ENCODE data around the gene MTA3. TPM values are rescaled to one million over a fixed set of nuclear protein-coding genes. Genes with fewer than 3 reads are reported as not detected.
"Not testable (repeated sequence)": the region's sequence is repeated elsewhere in the genome, so short reads cannot be mapped to it uniquely, and the experiment has no call there.

MTA3 gene
- total RNA-seq, 6 experiments from 2014 or later, result 6.3 to 13.0 (median 11.4) TPM

DNA sequence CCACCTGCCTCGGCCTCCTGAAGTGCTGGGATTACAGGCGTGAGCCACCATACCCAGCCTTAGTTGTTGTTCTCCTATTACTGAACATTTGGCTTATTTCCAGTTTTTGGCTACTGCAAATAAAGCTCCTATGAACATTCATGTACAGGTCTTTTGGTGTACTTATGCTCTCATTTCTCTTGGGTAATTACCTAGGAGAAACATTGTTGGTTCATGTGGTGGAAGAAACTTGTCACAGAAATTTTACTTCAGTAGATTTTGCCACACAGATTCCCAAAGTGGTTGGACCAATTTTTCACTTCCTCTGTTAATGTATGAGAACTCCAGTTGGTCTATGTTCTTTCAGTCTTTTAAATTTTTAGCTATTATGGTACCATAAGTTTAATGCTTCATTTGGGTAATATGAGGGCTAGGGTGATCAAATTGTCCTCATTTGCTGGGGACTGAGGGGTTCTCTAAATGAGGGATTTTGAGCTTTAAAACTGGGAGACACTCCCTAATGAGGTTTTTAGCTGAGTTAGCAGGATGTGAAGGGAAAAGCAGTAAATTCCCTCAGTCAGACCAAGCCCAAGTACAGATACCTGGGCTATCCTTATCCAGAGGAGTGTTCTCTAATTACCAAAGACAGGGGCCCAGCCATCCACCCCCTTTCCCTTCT lies 33.9 kb downstream of the MTA3 start:
- no peak overlapping the region for H3K27ac ChIP-seq
- no peak overlapping the region for H3K4me3 ChIP-seq
- no CpG with 5 or more reads among the region's 2 CpGs for WGBS (ENCODE audit: insufficient coverage, low coverage, low lambda C conversion rate, missing lambda C conversion rate)
- H3K9me3 ChIP-seq, result no peaks in the 10 kb centered on the region
- no peaks in the 10 kb centered on the region for H3K4me1 ChIP-seq
- no peaks in the 10 kb centered on the region for H3K36me3 ChIP-seq
- ATAC-seq, result no peak
- TF ChIP-seq, protein P1, sequence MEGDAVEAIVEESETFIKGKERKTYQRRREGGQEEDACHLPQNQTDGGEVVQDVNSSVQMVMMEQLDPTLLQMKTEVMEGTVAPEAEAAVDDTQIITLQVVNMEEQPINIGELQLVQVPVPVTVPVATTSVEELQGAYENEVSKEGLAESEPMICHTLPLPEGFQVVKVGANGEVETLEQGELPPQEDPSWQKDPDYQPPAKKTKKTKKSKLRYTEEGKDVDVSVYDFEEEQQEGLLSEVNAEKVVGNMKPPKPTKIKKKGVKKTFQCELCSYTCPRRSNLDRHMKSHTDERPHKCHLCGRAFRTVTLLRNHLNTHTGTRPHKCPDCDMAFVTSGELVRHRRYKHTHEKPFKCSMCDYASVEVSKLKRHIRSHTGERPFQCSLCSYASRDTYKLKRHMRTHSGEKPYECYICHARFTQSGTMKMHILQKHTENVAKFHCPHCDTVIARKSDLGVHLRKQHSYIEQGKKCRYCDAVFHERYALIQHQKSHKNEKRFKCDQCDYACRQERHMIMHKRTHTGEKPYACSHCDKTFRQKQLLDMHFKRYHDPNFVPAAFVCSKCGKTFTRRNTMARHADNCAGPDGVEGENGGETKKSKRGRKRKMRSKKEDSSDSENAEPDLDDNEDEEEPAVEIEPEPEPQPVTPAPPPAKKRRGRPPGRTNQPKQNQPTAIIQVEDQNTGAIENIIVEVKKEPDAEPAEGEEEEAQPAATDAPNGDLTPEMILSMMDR (IDR thresholded peaks at IDR 0.05), result no peak
- TF ChIP-seq POLR2A (IDR thresholded peaks at IDR 0.05), result no peak
- DNase-seq, result no peak
- no peaks in the 10 kb centered on the region for H3K27me3 ChIP-seq
- intact Hi-C loops (cut with DNase I), result no loop called here

DNA sequence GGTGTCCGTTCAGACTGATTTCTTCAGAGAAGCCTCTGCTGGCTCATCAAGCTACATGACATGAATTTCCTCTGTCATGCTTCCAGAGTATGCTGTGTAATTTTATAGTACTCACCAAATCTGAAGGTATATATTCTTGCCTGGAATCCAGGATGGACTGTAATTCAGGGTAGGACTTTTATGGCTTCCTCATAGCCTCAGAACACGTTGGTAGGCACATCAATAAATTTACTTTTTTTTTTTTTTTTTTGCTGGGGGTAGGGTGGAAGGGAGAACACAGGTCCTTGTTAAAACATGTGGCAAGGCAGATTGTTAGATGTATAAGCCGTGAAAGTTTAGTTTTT lies 34.4 kb downstream of the MTA3 start:
- ATAC-seq, result no peak
- WGBS (ENCODE audit: insufficient coverage, low coverage, low lambda C conversion rate, missing lambda C conversion rate), result 75% methylated on average over 3 of the region's 3 CpGs
- DNase-seq, result no peak
- intact Hi-C loops (cut with DNase I), result no loop called here
- Histone ChIP-seq H3K27ac (no peak overlapping the region), H3K36me3 (no peaks in the 10 kb centered on the region), H3K4me1 (no peaks in the 10 kb centered on the region), H3K4me3 (no peak overlapping the region), H3K9me3 (no peaks in the 10 kb centered on the region), H3K27me3 (no peaks in the 10 kb centered on the region)
- TF ChIP-seq, protein P1 (IDR thresholded peaks at IDR 0.05), result no peak
- TF ChIP-seq POLR2A (IDR thresholded peaks at IDR 0.05), result no peak

DNA sequence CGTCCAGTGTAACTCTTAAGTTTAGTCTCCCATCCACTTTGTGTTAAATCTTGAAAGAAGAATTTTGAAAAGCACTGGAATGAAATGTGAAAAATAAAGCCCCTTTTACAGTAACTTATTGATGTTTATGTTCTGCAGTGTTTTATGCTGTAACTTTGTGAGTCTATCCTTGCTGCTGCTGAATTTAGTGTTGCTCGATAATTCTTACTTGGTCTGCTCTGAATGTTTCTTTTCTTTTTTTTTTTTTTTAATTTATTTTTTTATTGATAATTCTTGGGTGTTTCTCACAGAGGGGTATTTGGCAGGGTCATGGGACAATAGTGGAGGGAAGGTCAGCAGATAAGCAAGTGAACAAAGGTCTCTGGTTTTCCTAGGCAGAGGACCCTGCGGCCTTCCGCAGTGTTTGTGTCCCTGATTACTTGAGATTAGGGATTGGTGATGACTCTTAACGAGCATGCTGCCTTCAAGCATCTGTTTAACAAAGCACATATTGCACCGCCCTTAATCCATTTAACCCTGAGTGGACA lies 36.0 kb downstream of the MTA3 start:
- H3K27ac ChIP-seq; H3K36me3 ChIP-seq; H3K4me3 ChIP-seq; H3K9me3 ChIP-seq; DNase-seq; intact Hi-C loops (cut with DNase I); H3K27me3 ChIP-seq; ATAC-seq; H3K4me1 ChIP-seq: not testable (repeated sequence)
- 85% methylated on average over 6 of the region's 6 CpGs for WGBS (ENCODE audit: insufficient coverage, low coverage, low lambda C conversion rate, missing lambda C conversion rate)

DNA sequence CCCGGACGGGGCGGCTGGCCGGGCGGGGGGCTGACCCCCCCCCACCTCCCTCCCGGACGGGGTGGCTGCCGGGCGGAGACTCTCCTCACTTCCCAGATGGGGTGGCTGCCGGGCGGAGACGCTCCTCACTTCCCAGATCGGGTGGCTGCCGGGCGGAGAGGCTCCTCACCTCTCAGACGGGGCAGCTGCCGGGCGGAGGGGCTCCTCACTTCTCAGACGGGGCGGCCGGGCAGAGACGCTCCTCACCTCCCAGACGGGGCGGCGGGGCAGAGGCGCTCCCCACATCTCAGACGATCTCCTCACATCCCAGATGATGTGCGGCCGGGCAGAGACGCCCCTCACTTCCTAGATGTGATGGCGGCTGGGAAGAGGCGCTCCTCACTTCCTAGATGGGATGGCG lies 37.7 kb downstream of the MTA3 start:
- intact Hi-C loops (cut with DNase I); DNase-seq: not testable (repeated sequence)
- WGBS (ENCODE audit: insufficient coverage, low coverage, low lambda C conversion rate, missing lambda C conversion rate), result no CpG with 5 or more reads among the region's 33 CpGs

DNA sequence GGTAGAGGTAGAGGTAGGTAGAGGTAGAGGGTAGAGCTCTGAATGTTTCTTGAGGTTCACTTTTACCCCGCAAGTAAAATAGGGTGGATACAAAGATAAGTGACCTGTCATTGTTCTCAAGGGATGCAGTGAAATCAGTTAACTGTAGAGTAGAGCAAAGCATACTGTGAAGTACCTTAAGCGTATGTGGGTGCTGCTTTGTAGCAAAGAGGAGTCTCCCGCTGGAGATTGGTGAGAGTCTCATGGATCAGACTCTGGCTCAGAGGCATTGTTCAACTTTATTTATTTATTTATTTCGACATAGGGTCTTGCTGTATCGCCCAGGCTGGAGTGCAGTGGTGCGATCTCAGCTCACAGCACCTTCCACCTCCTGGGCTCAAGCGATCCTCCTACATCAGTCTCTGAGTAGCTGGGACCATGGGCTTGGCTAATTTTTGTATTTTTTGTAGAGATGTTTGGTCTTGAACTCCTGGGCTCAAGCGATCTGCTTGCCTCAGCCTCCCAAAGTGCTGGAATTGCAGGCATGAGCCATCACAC lies 38.7 kb downstream of the MTA3 start:
- TF ChIP-seq, protein P1 (IDR thresholded peaks at IDR 0.05), result no peak
- intact Hi-C loops (cut with DNase I), result no loop called here
- Histone ChIP-seq H3K4me3 (no peak overlapping the region), H3K4me1 (no peaks in the 10 kb centered on the region), H3K27ac (no peak overlapping the region), H3K36me3 (no peaks in the 10 kb centered on the region), H3K27me3 (no peaks in the 10 kb centered on the region), H3K9me3 (no peaks in the 10 kb centered on the region)
- WGBS (ENCODE audit: insufficient coverage, low coverage, low lambda C conversion rate, missing lambda C conversion rate), result 64% methylated on average over 7 of the region's 8 CpGs
- ATAC-seq, result no peak
- DNase-seq, result no peak

More for the DNA sequence above, 37.7 kb downstream of the MTA3 start:
- ATAC-seq, H3K4me1 ChIP-seq, H3K27ac ChIP-seq, H3K36me3 ChIP-seq, H3K9me3 ChIP-seq, H3K27me3 ChIP-seq, H3K4me3 ChIP-seq: not testable (repeated sequence)
